Ascending aorta (tissue), 2 donors: Measurements from ENCODE around the gene UFD1. TPM values are rescaled to one million over a fixed set of nuclear protein-coding genes. Genes with fewer than 3 reads are reported as not detected.
A peak's percentile ranks its signal among the peaks of the same experiment; 100 is the strongest.

ENCODE experiments used
- DNase-seq, 2 donors: peaks; one replicate each; pipeline ENCODE4 v3.0.0-alpha.2; 2019; ENCODE audit warnings: low spot score in 2 of 2
- H3K27ac ChIP-seq, 2 donors: fragments of 200-600 bp; sonication (generic); one replicate each; pipeline ENCODE4 v1.5.1; 2016 to 2017; ENCODE audit warnings: mild to moderate bottlenecking in 1 of 2
- H3K27me3 ChIP-seq: fragments of 200-600 bp; sonication (generic); one replicate; pipeline ENCODE4 v1.5.1; 2017
- H3K36me3 ChIP-seq, 2 donors: fragments of 200-600 bp; sonication (generic); one replicate each; pipeline ENCODE4 v1.5.1; 2016
- H3K4me1 ChIP-seq, 2 donors: fragments of 200-600 bp; sonication (generic); one replicate each; pipeline ENCODE4 v1.5.1; 2016 to 2017; ENCODE audit warnings: mild to moderate bottlenecking in 1 of 2
- H3K4me3 ChIP-seq, 2 donors: fragments of 200-600 bp; sonication (generic); one replicate each; pipeline ENCODE4 v1.5.1; 2016 to 2017; ENCODE audit warnings: mild to moderate bottlenecking in 1 of 2
- H3K9me3 ChIP-seq, 2 donors: fragments of 200-600 bp; sonication (generic); one replicate each; pipeline ENCODE4 v1.5.1; 2016
- CTCF ChIP-seq, 3 experiments: fragments of 200-600 bp in 2 of 3; fragments of 450-650 bp in 1 of 3; sonication (generic) in 2 of 3; IDR thresholded peaks; one replicate each; pipeline ENCODE4 v1.5.1; 2016 to 2019; ENCODE audit warnings: antibody characterized with exemption in 3 of 3, mild to moderate bottlenecking in 1 of 3, moderate library complexity in 1 of 3
- intact Hi-C: fragments of 100-400 bp; cut with DNase I; formaldehyde crosslinking; loops from one replicate; pipeline ENCODE4 v1.15.1; 2023
- total RNA-seq: library from RNA; depleted of rRNA; stranded (reverse); fragments of >200 nt; gene quantifications from one replicate; pipeline ENCODE4 v1.1.0, GENCODE V29; 2016

The UFD1 gene
- total RNA-seq, 1 donor from 2014 or later = 81.5 TPM

- no peak for TF ChIP-seq CTCF (IDR thresholded peaks at IDR 0.05)
- Histone ChIP-seq H3K27me3 (no peaks in the 10 kb centered on the region), H3K36me3 (peaks cover 57 to 72% of the 10 kb centered on the region in 2 donors), H3K27ac (no peak overlapping the region), H3K9me3 (no peaks in the 10 kb centered on the region), H3K4me1 (no peaks in the 10 kb centered on the region), H3K4me3 (no peak overlapping the region)
- no peak for DNase-seq
- intact Hi-C loops = no loop called here
Observed at GRCh38 chr22:19454156-19454555, 24.8 kb downstream of the UFD1 start.

- no peak overlapping the region for H3K4me3 ChIP-seq
- no peak overlapping the region for H3K27ac ChIP-seq
- H3K27me3 ChIP-seq = no peaks in the 10 kb centered on the region
- no peak for TF ChIP-seq CTCF (IDR thresholded peaks at IDR 0.05)
- intact Hi-C loops = no loop called here
- peak in 1 of 2 donors; percentile 35 for DNase-seq
- no peaks in the 10 kb centered on the region for H3K9me3 ChIP-seq
- no peaks in the 10 kb centered on the region for H3K4me1 ChIP-seq
- H3K36me3 ChIP-seq = peaks cover 57 to 72% of the 10 kb centered on the region in 2 donors
Observed at GRCh38 chr22:19453718-19454117, 25.3 kb downstream of the UFD1 start.

- intact Hi-C loops = no loop called here
- TF ChIP-seq CTCF (IDR thresholded peaks at IDR 0.05) = no peak
- peaks cover 51 to 53% of the 10 kb centered on the region in 2 donors for H3K36me3 ChIP-seq
Observed at GRCh38 chr22:19451570-19451969, 27.4 kb downstream of the UFD1 start.

GRCh38 chr22:19450363-19451175, 28.4 kb downstream of the UFD1 start:
- Histone ChIP-seq H3K27ac (no peak overlapping the region), H3K9me3 (no peaks in the 10 kb centered on the region), H3K36me3 (peaks cover 41 to 43% of the 10 kb centered on the region in 2 donors), H3K4me1 (peaks cover 3 to 18% of the 10 kb centered on the region in 2 donors), H3K27me3 (no peaks in the 10 kb centered on the region), H3K4me3 (no peak overlapping the region)
- TF ChIP-seq CTCF (IDR thresholded peaks at IDR 0.05) = no peak
- no peak for DNase-seq
- intact Hi-C loops = no loop called here

More at GRCh38 chr22:19451570-19451969, 27.4 kb downstream of the UFD1 start:
- Histone ChIP-seq H3K27ac (no peak overlapping the region), H3K27me3 (no peaks in the 10 kb centered on the region), H3K4me3 (no peak overlapping the region), H3K4me1 (peaks cover 0 to 10% of the 10 kb centered on the region in 2 donors), H3K9me3 (no peaks in the 10 kb centered on the region)
- DNase-seq = no peak

- H3K36me3 ChIP-seq = peaks cover 33 to 34% of the 10 kb centered on the region in 2 donors
- no peaks in the 10 kb centered on the region for H3K9me3 ChIP-seq
- no peaks in the 10 kb centered on the region for H3K27me3 ChIP-seq
- intact Hi-C loops = loop anchor here (10.0 kb wide), 1 partner anchor 405 kb away; the partner anchor contains the start of genes GNB1L and RTL10
- H3K27ac ChIP-seq = no peak overlapping the region
- H3K4me3 ChIP-seq = no peak overlapping the region
- H3K4me1 ChIP-seq = peaks cover 3 to 18% of the 10 kb centered on the region in 2 donors
- DNase-seq = peak in 1 of 2 donors; percentile 53
- no peak for TF ChIP-seq CTCF (IDR thresholded peaks at IDR 0.05)
Observed at GRCh38 chr22:19449422-19449767, 29.6 kb downstream of the UFD1 start.
